ENCODE measurements around the gene ZNF83. TPM values are rescaled to one million over a fixed set of nuclear protein-coding genes. Genes with fewer than 3 reads are reported as not detected.
"Not testable (repeated sequence)": the region's sequence is repeated elsewhere in the genome, so short reads cannot be mapped to it uniquely, and the experiment has no call there.

ZNF83 gene
- total and polyA plus RNA-seq, 2 donors from 2014 or later = 51.8 to 90.4 TPM

- H3K36me3 ChIP-seq (ENCODE audit: control insufficient read depth in 2 of 3, insufficient read depth in 3 of 3, low read length in 3 of 3) = peaks cover 7 to 28% (median 14%) of the 10 kb centered on the region in 3 donors
- DNase-seq (peak in 4 of 5 donors; percentile 42 to 64 (median 52)), FAIRE-seq (no peak)
- TF ChIP-seq, protein P1, sequence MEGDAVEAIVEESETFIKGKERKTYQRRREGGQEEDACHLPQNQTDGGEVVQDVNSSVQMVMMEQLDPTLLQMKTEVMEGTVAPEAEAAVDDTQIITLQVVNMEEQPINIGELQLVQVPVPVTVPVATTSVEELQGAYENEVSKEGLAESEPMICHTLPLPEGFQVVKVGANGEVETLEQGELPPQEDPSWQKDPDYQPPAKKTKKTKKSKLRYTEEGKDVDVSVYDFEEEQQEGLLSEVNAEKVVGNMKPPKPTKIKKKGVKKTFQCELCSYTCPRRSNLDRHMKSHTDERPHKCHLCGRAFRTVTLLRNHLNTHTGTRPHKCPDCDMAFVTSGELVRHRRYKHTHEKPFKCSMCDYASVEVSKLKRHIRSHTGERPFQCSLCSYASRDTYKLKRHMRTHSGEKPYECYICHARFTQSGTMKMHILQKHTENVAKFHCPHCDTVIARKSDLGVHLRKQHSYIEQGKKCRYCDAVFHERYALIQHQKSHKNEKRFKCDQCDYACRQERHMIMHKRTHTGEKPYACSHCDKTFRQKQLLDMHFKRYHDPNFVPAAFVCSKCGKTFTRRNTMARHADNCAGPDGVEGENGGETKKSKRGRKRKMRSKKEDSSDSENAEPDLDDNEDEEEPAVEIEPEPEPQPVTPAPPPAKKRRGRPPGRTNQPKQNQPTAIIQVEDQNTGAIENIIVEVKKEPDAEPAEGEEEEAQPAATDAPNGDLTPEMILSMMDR (IDR thresholded peaks at IDR 0.05; ENCODE audit: borderline replicate concordance, extremely low read depth, insufficient read depth) = no peak
- no peaks in the 10 kb centered on the region for H3K27me3 ChIP-seq (ENCODE audit: control insufficient read depth, insufficient read depth, low read length)
- H3K9me3 ChIP-seq (ENCODE audit: control insufficient read depth in 2 of 3, insufficient read depth in 1 of 3, low read length in 3 of 3) = no peaks in the 10 kb centered on the region
- H3K4me1 ChIP-seq (ENCODE audit: control insufficient read depth in 2 of 3, insufficient read depth in 2 of 3, low read depth in 1 of 3, low read length in 3 of 3) = no peaks in the 10 kb centered on the region
- H3K27ac ChIP-seq (ENCODE audit: low read depth in 2 of 2, low read length in 2 of 2) = no peak overlapping the region
- no peak overlapping the region for H3K4me3 ChIP-seq (ENCODE audit: low read length in 3 of 3)
- H3K9ac ChIP-seq (ENCODE audit: low read length in 3 of 3) = no peak overlapping the region
- intact Hi-C loops (cut with DNase I) = no loop called here
Observed at GRCh38 chr19:52584736-52585440, 53.3 kb downstream of the ZNF83 start.

GRCh38 chr19:52570000-52570861, 67.9 kb downstream of the ZNF83 start, which contains the start of gene ZNF701:
TSS of gene ZNF701 (plus strand) at chr19:52570287. CDS start at chr19:52574148, 3,861 bp downstream.
- H3K36me3 ChIP-seq (ENCODE audit: control insufficient read depth in 2 of 3, insufficient read depth in 3 of 3, low read length in 3 of 3) = peaks cover 0 to 3% (median 3%) of the 10 kb centered on the region in 3 donors
- intact Hi-C loops (cut with DNase I) = no loop called here
- TF ChIP-seq, protein P1 (IDR thresholded peaks at IDR 0.05; ENCODE audit: borderline replicate concordance, extremely low read depth, insufficient read depth) = no peak
- H3K4me3 ChIP-seq (ENCODE audit: low read length in 3 of 3) = peak within 1 kb of the TSS; percentile 86 to 100 (median 92)
- H3K4me1 ChIP-seq (ENCODE audit: control insufficient read depth in 2 of 3, insufficient read depth in 2 of 3, low read depth in 1 of 3, low read length in 3 of 3) = peaks cover 0 to 3% (median 0%) of the 10 kb centered on the region in 3 donors
- H3K27ac ChIP-seq (ENCODE audit: low read depth in 2 of 2, low read length in 2 of 2) = peak within 1 kb of the TSS; percentile 78 to 90
- H3K27me3 ChIP-seq (ENCODE audit: control insufficient read depth, insufficient read depth, low read length) = no peaks in the 10 kb centered on the region
- H3K9ac ChIP-seq (ENCODE audit: low read length in 3 of 3) = peak within 1 kb of the TSS; percentile 82 to 95 (median 91)
- peak; percentile 96 to 98 (median 97) for DNase-seq
- no peaks in the 10 kb centered on the region for H3K9me3 ChIP-seq (ENCODE audit: control insufficient read depth in 2 of 3, insufficient read depth in 1 of 3, low read length in 3 of 3)
- FAIRE-seq = peak; percentile 56

- peak; percentile 72 to 88 (median 84) for DNase-seq
- H3K36me3 ChIP-seq (ENCODE audit: control insufficient read depth in 2 of 3, insufficient read depth in 3 of 3, low read length in 3 of 3); H3K4me1 ChIP-seq (ENCODE audit: control insufficient read depth in 2 of 3, insufficient read depth in 2 of 3, low read depth in 1 of 3, low read length in 3 of 3); H3K9me3 ChIP-seq (ENCODE audit: control insufficient read depth in 2 of 3, insufficient read depth in 1 of 3, low read length in 3 of 3); intact Hi-C loops (cut with DNase I); H3K27me3 ChIP-seq (ENCODE audit: control insufficient read depth, insufficient read depth, low read length); FAIRE-seq: not testable (repeated sequence)
- Histone ChIP-seq H3K4me3 (ENCODE audit: low read length in 3 of 3) (peak overlapping the region; percentile 73 to 100 (median 82)), H3K27ac (ENCODE audit: low read depth in 2 of 2, low read length in 2 of 2) (peak overlapping the region; percentile 76 to 90), H3K9ac (ENCODE audit: low read length in 3 of 3) (peak overlapping the region; percentile 60 to 82 (median 78))
Observed at GRCh38 chr19:52569638-52569999, 68.5 kb downstream of the ZNF83 start.

DNA sequence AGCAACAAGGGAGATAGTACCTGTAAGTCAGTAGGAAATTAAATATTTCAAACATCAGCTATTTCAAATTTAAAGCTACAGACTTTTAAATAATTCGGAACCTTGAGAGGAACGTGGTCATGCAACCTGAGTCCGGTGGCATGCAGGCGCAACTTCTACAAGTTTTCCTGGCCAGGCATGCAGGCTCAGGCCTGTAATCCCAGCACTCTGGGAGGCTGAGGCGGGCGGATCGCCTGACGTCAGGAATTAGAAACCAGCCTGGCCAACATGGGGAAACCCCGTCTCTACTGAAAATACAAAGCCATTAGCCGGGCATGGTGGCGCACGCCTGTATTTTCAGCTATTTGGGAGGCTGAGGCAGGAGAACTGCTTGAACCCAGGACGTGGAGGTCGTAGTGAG, 70.2 kb downstream of the ZNF83 start:
- intact Hi-C loops (cut with DNase I) = no loop called here
- Histone ChIP-seq H3K36me3 (ENCODE audit: control insufficient read depth in 2 of 3, insufficient read depth in 3 of 3, low read length in 3 of 3) (peaks cover 0 to 14% (median 3%) of the 10 kb centered on the region in 3 donors), H3K4me3 (ENCODE audit: low read length in 3 of 3) (no peak overlapping the region), H3K4me1 (ENCODE audit: control insufficient read depth in 2 of 3, insufficient read depth in 2 of 3, low read depth in 1 of 3, low read length in 3 of 3) (peaks cover 0 to 3% (median 0%) of the 10 kb centered on the region in 3 donors), H3K9me3 (ENCODE audit: control insufficient read depth in 2 of 3, insufficient read depth in 1 of 3, low read length in 3 of 3) (peaks cover 0 to 7% (median 0%) of the 10 kb centered on the region in 3 donors), H3K27ac (ENCODE audit: low read depth in 2 of 2, low read length in 2 of 2) (no peak overlapping the region), H3K9ac (ENCODE audit: low read length in 3 of 3) (no peak overlapping the region), H3K27me3 (ENCODE audit: control insufficient read depth, insufficient read depth, low read length) (no peaks in the 10 kb centered on the region)
- TF ChIP-seq, protein P1 (IDR thresholded peaks at IDR 0.05; ENCODE audit: borderline replicate concordance, extremely low read depth, insufficient read depth) = no peak
- DNase-seq = no peak
- no peak for FAIRE-seq
